Measurements from ENCODE around the gene KATNAL2.

DNA sequence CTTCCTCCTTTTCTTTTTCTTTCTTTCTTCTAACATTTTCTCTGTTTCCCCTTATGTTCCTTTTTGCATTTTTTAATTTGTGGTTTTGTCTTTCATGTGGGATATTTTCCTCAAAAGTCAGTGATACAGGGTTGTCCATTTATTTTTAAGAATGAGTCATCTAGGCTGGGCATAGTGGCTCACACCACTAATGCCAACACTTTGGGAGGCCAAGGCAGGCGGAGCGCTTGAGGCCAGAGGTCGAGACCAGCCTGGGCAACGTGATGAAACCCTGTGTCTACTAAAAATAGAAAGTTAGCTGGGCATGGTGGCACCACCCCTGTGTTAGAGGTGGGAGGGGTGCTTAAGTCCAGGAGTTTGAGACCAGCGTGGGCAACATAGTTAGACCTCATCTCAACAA lies 35.8 kb downstream of the KATNAL2 start:
- TF ChIP-seq, protein P1, sequence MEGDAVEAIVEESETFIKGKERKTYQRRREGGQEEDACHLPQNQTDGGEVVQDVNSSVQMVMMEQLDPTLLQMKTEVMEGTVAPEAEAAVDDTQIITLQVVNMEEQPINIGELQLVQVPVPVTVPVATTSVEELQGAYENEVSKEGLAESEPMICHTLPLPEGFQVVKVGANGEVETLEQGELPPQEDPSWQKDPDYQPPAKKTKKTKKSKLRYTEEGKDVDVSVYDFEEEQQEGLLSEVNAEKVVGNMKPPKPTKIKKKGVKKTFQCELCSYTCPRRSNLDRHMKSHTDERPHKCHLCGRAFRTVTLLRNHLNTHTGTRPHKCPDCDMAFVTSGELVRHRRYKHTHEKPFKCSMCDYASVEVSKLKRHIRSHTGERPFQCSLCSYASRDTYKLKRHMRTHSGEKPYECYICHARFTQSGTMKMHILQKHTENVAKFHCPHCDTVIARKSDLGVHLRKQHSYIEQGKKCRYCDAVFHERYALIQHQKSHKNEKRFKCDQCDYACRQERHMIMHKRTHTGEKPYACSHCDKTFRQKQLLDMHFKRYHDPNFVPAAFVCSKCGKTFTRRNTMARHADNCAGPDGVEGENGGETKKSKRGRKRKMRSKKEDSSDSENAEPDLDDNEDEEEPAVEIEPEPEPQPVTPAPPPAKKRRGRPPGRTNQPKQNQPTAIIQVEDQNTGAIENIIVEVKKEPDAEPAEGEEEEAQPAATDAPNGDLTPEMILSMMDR (conservative IDR thresholded peaks at IDR 0.05) = no peak
- no peak for TF ChIP-seq EZH2 (IDR thresholded peaks at IDR 0.05; ENCODE audit: low read depth)

All from PC-9 (cell line).